ENCODE results near the gene GULP1.
"Not testable (repeated sequence)": the region's sequence is repeated elsewhere in the genome, so short reads cannot be mapped to it uniquely, and the experiment has no call there.

GULP1 gene

DNA sequence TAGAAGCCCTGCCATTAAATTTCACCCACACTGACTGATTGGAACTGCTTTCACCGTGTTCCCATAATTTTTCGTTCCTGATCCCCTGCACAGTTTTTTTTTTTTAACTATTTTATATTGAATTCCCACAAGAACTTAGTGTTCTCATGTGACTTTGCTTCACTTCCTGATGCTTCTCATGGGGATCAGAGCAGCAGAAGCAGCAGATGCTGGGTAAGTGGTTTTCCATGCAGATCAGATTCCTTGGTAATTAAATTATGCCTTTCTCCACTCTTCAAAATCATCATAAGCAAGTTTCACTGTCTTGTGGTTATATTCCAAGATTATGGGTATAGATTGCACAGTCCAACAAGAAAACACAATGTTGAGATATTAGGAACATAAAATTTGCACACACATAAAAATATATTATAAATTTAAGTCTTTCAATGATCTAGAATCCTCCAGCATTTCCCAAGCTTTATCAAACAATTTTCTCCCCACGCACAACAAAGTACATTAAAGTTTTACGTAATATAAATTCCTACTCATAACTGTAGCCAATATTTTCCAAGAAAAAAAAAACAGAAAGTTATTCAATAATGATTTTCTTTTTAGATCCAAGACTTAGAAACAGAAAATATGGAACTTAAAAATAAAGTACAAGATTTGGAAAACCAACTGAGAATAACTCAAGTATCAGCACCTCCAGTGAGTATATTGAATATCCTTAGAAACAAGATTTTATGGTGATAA lies 277.9 kb downstream of the GULP1 start:
- DNase-seq: no peak

- no peak for DNase-seq
Measured at GRCh38 chr2:188570370-188570769, 278.7 kb downstream of the GULP1 start.

- DNase-seq: no peak
Measured at GRCh38 chr2:188571543-188572303, 280.0 kb downstream of the GULP1 start.

- no peak for DNase-seq
Measured at GRCh38 chr2:188572592-188572991, 280.9 kb downstream of the GULP1 start.

DNA sequence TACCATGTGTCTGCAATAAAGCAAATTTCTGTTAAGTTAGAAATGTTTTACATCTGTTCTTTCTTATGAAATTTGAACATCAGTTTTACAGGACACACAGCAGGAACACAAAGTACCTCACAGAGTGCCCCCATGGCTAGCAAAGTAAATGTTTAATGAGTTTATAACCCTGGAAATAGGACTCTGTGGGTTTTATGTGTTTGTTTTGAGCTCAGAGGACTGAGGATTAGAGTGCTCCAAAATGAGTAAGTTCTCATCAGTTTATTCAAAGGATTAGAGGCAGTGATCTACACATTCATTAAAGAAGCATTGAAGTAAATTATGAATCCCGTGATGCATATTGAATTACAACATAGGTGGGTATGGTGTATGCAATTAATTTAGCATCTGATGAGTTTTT lies 281.8 kb downstream of the GULP1 start:
- DNase-seq: no peak

DNA sequence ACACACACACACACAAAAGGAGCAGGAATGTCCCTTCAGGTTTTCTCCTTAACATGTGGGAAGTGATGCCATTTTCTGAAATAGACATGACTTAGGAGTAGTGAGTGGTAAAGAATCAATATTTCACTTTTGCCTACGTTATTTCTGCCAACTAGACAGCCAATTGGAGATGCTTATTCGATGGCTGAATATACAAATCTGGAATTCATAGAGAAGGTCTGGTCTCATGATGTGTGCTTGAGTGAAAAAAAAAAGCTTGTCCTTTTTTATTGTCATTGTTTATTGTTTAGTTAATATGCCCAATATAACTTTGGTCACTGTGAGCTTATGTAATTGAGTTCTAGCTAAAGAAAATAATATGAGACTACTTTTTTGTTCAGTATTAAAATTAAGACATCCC lies 284.3 kb downstream of the GULP1 start:
- no peak for DNase-seq

- no peak for DNase-seq
Measured at GRCh38 chr2:188576651-188577050, 285.0 kb downstream of the GULP1 start.

DNA sequence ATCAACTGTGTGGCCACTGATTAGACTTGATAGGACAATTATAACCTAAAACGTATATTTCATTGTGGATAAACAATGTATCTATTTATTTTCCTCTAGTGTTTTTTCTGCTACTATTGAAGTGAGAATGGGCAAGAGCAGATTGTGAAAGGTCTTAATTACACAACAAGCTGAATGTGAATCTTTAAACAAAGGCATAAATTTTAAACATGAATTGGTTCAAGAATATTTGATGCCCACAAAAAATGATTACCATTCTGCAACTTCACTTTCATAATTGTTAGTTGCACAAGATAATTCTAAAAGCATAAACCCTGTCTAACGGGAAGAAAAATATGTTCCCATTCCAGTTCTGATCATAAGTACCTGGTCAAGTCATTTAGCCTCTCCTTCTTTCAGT lies 285.6 kb downstream of the GULP1 start:
- no peak for DNase-seq

DNA sequence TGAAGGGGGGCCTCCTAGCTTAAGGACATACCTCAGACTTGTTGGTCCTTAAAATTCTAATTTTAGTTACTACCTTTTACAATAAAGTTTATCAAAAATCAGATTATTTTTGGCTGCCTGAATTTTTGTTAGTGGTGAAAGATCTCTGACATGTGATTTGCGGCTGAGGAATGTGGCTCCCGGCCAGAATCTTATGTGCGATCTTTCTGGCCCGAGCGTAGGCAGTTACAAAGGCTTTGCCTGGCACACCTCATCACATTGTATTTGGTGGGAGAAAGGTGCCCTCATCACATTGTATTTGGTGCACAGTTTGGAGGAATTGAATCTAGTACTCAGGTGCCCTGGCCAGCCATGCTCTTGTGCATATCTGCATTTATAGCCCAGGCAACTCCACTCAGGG lies 289.1 kb downstream of the GULP1 start:
- DNase-seq: no peak

GRCh38 chr2:188582211-188582610 lies 290.5 kb downstream of the GULP1 start:
- no peak for DNase-seq

DNA sequence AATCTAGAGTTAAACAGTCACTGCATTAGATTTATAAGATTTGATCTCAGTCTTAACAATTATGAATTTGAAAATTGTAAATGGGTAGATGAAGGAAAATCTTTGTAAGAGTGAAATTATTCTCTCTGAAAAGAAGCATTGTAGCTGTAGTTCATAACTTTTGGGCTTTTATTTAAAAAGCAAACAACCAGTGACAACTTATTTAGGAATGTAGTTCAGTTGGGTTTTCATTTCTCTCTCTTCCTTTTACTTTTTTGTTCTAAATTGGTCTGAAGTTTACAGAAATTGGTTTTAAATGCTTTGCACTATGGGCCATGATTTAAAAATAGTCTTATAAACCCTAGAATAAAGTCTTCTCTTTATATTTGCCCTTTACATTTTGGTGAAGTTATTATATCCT lies 296.6 kb downstream of the GULP1 start:
- DNase-seq: no peak

GRCh38 chr2:188596054-188596453 lies 304.4 kb downstream of the GULP1 start:
- no peak for DNase-seq

GRCh38 chr2:188598551-188598950 lies 306.9 kb downstream of the GULP1 start:
- no peak for DNase-seq

GRCh38 chr2:188599140-188599539 lies 307.5 kb downstream of the GULP1 start:
- DNase-seq: no peak

DNA sequence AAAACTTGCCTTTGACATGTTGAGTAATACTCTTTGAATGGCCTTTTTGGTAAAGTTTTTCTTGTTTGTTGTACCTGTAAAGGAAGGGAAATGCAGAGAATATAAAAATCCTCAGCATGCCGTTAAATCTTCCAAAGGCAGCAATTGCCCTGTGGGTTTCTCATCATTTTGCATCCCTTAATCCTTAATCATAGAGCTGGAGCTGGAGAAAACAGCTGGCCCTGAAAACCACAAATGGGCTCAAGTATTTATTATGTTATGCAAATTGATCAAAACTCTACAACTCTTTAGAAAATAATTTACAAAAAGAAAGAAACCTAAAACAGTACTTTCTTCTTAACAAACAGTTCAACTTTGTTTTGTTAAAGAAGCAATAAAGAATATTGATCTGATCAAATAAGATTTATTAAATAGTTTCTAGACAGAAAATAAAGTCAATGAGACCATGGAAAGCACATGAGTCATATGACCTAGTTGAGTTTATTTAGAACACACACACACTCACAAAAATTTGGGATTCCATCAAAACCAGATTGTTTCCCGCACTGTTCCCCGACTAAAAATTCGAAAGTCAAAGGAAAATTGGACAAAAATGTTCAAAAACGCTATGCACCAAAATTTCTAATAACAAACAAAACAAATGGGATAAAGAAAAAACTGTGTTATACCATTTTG lies 309.0 kb downstream of the GULP1 start:
- no peak for DNase-seq

GRCh38 chr2:188601391-188601790 lies 309.7 kb downstream of the GULP1 start:
- DNase-seq: no peak

DNA sequence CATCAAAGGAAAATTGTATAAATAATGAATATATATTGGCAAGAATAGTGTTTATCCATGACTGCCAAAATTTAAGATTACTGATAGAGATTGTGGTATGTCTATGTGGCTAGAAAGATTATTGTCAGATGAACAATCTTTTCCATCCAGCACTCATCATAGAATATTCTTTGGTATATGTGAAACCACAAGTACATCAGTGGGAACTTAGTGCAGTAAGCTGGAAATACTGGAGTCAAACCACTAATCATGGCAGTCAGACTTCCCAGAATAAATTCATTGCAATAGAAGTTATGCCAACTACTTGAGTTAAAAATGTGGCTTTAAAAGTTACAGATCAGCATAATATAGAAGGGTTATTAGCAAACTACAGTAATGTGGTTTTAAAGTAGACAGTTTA lies 310.3 kb downstream of the GULP1 start:
- DNase-seq: no peak

DNA sequence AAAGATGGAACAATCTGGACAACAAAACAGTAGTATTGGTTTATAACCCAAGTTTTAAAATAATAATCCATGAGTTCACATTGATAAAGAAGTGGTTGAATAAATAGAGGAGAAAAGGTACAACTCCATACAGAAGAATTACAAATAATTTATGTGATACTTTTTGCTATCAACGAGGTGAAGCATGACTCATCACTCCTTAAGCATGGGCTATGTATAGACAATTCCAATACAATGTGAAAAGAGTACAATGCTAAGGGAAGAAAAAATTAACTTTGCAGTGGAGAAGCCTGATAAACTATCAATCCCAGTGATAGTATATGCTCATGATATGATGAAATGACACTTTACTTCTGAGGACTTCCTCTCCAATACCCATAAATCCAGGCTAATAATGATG lies 312.9 kb downstream of the GULP1 start:
- DNase-seq: no peak

GRCh38 chr2:188605609-188606584 lies 314.2 kb downstream of the GULP1 start:
- not testable (repeated sequence) for DNase-seq

DNA sequence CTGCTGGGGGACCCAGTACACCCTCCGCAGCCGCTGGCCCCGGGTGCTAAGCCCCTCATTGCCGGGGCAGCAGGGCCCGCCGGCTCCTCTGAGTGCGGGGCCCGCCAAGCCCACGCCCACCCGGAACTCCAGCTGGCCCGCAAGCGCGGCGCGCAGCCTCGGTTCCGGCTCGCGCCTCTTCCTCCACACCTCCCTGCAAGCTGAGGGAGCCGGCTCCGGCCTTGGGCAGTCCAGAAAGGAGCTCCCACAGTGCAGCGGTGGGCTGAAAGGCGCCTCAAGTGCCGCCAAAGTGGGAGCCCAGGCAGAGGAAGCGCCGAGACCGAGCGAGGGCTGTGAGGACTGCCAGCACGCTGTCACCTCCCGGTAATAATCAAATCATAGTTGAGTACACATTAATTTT lies 314.9 kb downstream of the GULP1 start:
- DNase-seq: not testable (repeated sequence)

DNA sequence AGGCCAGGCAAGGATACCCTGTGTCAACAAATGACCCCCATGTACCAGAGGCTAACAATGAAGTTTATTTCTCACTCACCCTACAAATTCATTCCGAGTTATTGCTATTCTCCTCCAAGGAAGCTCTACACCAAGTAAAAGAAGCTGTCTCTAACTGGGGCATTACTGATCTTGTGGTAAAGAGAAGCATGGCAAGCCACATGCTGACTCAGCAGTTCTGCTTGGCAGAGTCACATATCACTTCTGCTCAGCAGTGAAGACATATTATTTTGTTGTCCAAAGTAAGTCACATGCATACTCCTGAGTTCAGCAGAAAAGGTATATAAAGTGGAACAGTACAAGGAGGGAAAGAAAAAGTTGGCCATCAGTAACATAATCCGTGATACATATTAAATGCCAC lies 315.8 kb downstream of the GULP1 start:
- no peak for DNase-seq

DNA sequence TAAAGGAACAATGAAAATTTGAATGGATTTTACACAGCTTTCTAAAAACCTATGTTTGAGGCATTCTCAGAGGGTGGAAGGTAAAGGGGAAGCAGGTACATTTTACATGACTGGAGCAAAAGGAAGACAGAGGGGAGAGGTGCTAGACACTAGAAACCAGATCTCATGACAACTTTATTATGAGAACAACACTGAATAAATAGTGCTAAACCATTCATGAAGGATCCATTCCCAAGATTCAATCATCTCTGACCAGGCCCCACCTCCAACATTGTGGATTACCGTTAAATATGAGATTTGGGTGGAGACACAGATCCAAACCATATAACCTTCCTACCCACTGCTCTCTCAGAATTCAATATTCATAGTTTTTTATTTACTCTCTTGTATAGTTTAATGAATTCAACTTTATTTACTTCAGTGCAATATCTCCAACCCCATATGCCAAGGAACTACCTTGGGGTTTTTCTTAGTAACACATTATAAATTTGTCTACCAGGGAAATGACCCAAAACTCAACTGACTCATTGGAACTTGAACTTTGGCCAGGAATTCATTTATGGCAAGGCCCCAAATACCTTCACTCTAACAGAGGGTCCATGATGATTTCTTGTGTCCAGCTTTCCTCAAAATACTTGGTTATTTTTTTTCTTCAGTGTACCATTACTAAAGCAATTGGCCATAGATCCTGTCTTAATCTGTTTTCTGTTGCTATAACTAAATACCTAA lies 317.8 kb downstream of the GULP1 start:
- no peak for DNase-seq

Data from NCI-H1417 treated with DMSO at 0.1 percent for 48 hours (cell line).